Mucosa of descending colon (tissue), 3 donors: ENCODE data around the gene DTX1. TPM values are rescaled to one million over a fixed set of nuclear protein-coding genes. Genes with fewer than 3 reads are reported as not detected.

Experiments used
- ATAC-seq: fragments of 200-7000 bp; cut with Tn5 transposase; one replicate; pipeline ENCODE4 v1.9.1; 2020; ENCODE audit warnings: mild to moderate bottlenecking, moderate library complexity
- DNase-seq, 3 donors: peaks; one replicate each; pipeline ENCODE4 v3.0.0-alpha.2; 2020
- H3K36me3 ChIP-seq: fragments of 200-600 bp; one replicate; pipeline ENCODE4 v1.8.0; 2021; ENCODE audit warnings: low read depth, mild to moderate bottlenecking
- H3K4me1 ChIP-seq: fragments of 200-600 bp; one replicate; pipeline ENCODE4 v1.8.0; 2021; ENCODE audit warnings: low read depth, mild to moderate bottlenecking
- H3K4me3 ChIP-seq: fragments of 200-600 bp; one replicate; pipeline ENCODE4 v1.8.0; 2021; ENCODE audit warnings: mild to moderate bottlenecking
- H3K9me3 ChIP-seq: fragments of 200-600 bp; one replicate; pipeline ENCODE4 v1.8.0; 2021; ENCODE audit warnings: mild to moderate bottlenecking
- CTCF ChIP-seq: fragments of 200-600 bp; IDR thresholded peaks from one replicate; pipeline ENCODE4 v1.8.0; 2022; ENCODE audit warnings: antibody characterized with exemption, mild to moderate bottlenecking
- intact Hi-C, 2 donors: fragments of 100-400 bp; cut with DNase I in 1 of 2; cut with micrococcal nuclease in 1 of 2; formaldehyde crosslinking; loops; one replicate each; pipeline versions ENCODE4 v1.11.0 to v1.11.1; 2022; cut with DNase I, micrococcal nuclease
- total RNA-seq, 3 donors: library from RNA; stranded (reverse); fragmentation: NEBNext Ultra II Directional in 2 of 3; extraction: Animal tissue kit (Norgen Biotek cat#: 25700) in 2 of 3; gene quantifications; one replicate each; pipeline versions ENCODE4 v1.2.1 to v1.2.4, GENCODE V29; 2021 to 2023
- donor health status: DM: no; HTN: no; CAD: no; lungs with moderate emphysema.
- donor health status: DM: no; HTN: no; CAD: no.
- donor health status: DM: no; HTN: yes; CAD: no.

DTX1 gene
- total RNA-seq, 3 donors from 2014 or later, result 0.67 to 5.9 (median 1.6) TPM

- TF ChIP-seq CTCF, result no peak
- ATAC-seq (no peak), DNase-seq (no peak)
- Histone ChIP-seq H3K4me3 (no peak overlapping the region), H3K9me3 (no peaks in the 10 kb centered on the region), H3K4me1 (no peaks in the 10 kb centered on the region), H3K36me3 (no peaks in the 10 kb centered on the region)
- intact Hi-C loops, result no loop called here
Observed at GRCh38 chr12:113083863-113084435, 27.4 kb downstream of the DTX1 start.

GRCh38 chr12:113086249-113087164 lies 30.0 kb downstream of the DTX1 start:
- H3K4me1 ChIP-seq, result no peaks in the 10 kb centered on the region
- ATAC-seq (peak; percentile 55), DNase-seq (peak; percentile 23 to 79 (median 47))
- H3K36me3 ChIP-seq, result no peaks in the 10 kb centered on the region
- H3K4me3 ChIP-seq, result no peak overlapping the region
- TF ChIP-seq CTCF, result no peak
- H3K9me3 ChIP-seq, result no peaks in the 10 kb centered on the region
- intact Hi-C loops, result no loop called here

- ATAC-seq (peak; percentile 28), DNase-seq (no peak)
- TF ChIP-seq CTCF, result no peak
- no peak overlapping the region for H3K4me3 ChIP-seq
- H3K4me1 ChIP-seq, result no peaks in the 10 kb centered on the region
- intact Hi-C loops, result no loop called here
- H3K36me3 ChIP-seq, result no peaks in the 10 kb centered on the region
- H3K9me3 ChIP-seq, result no peaks in the 10 kb centered on the region
Observed at GRCh38 chr12:113087193-113087592, 30.7 kb downstream of the DTX1 start.

GRCh38 chr12:113088037-113088436 lies 31.5 kb downstream of the DTX1 start:
- TF ChIP-seq CTCF, result no peak
- no peaks in the 10 kb centered on the region for H3K9me3 ChIP-seq

GRCh38 chr12:113088971-113089756 lies 32.6 kb downstream of the DTX1 start:
- intact Hi-C loops, result no loop called here
- H3K9me3 ChIP-seq, result no peaks in the 10 kb centered on the region
- ATAC-seq (peak; percentile 32), DNase-seq (peak in 1 of 3 donors; percentile 50)
- H3K4me1 ChIP-seq, result peaks cover 4% of the 10 kb centered on the region
- no peak overlapping the region for H3K4me3 ChIP-seq
- no peaks in the 10 kb centered on the region for H3K36me3 ChIP-seq
- no peak for TF ChIP-seq CTCF

More at GRCh38 chr12:113088037-113088436, 31.5 kb downstream of the DTX1 start:
- intact Hi-C loops, result no loop called here
- DNase-seq (no peak), ATAC-seq (no peak)
- peaks cover 1% of the 10 kb centered on the region for H3K4me1 ChIP-seq
- H3K4me3 ChIP-seq, result no peak overlapping the region
- no peaks in the 10 kb centered on the region for H3K36me3 ChIP-seq
